ENCODE results near the gene RAB4A. TPM values are rescaled to one million over a fixed set of nuclear protein-coding genes. Genes with fewer than 3 reads are reported as not detected.
A peak's percentile ranks its signal among the peaks of the same experiment; 100 is the strongest.

Gene RAB4A
- total and polyA plus RNA-seq, 2 of the 13 experiments (the other 11 are each of a cell fraction or from before 2014, with no cell fraction given): 56.0 to 80.1 TPM

- TF ChIP-seq PLSCR1 (CRISPR knock-in tag; IDR thresholded peaks at IDR 0.05; ENCODE audit: borderline replicate concordance): no peak
- TF ChIP-seq ZNF670 (CRISPR knock-in tag; IDR thresholded peaks at IDR 0.05; ENCODE audit: borderline replicate concordance): no peak
- TF ChIP-seq NFRKB (IDR thresholded peaks at IDR 0.05): no peak
- TF ChIP-seq NCOA1 (CRISPR knock-in tag; IDR thresholded peaks at IDR 0.05): no peak
- no peak for TF ChIP-seq ZNF557 (CRISPR knock-in tag; IDR thresholded peaks at IDR 0.05)
- peak; percentile 63 for TF ChIP-seq TBX3 (IDR thresholded peaks at IDR 0.05; ENCODE audit: borderline replicate concordance)
- TF ChIP-seq HOMEZ (CRISPR knock-in tag; IDR thresholded peaks at IDR 0.05; ENCODE audit: low read depth): peak; percentile 61; the same call in 1 of the 2 replicates
- no peak for TF ChIP-seq ZNF703 (CRISPR knock-in tag; IDR thresholded peaks at IDR 0.05; ENCODE audit: borderline replicate concordance)
- no peak for TF ChIP-seq ARHGAP35 (CRISPR knock-in tag; IDR thresholded peaks at IDR 0.05; ENCODE audit: borderline replicate concordance)
- peak; percentile 95 for TF ChIP-seq HNF4A (CRISPR knock-in tag; IDR thresholded peaks at IDR 0.05)
- no peak for TF ChIP-seq SP5 (CRISPR knock-in tag; IDR thresholded peaks at IDR 0.05; ENCODE audit: borderline replicate concordance, low read depth)
- no peak for TF ChIP-seq GTF3A (CRISPR knock-in tag; conservative IDR thresholded peaks at IDR 0.05)
- no peak for TF ChIP-seq ZBTB20 (CRISPR knock-in tag; IDR thresholded peaks at IDR 0.05; ENCODE audit: borderline replicate concordance, low read depth)
- no peak for TF ChIP-seq BRCA1 (CRISPR knock-in tag; IDR thresholded peaks at IDR 0.05)
- TF ChIP-seq ZSCAN22 (CRISPR knock-in tag; IDR thresholded peaks at IDR 0.05): no peak
- peak; percentile 91 for TF ChIP-seq RFX3 (CRISPR knock-in tag; IDR thresholded peaks at IDR 0.05)
- no peak for TF ChIP-seq PTBP1 (IDR thresholded peaks at IDR 0.05; ENCODE audit: low read depth, low read length, poor library complexity, severe bottlenecking)
- TF ChIP-seq HOXA9 (CRISPR knock-in tag; IDR thresholded peaks at IDR 0.05; ENCODE audit: borderline replicate concordance): no peak
- TF ChIP-seq HIVEP1 (CRISPR knock-in tag; IDR thresholded peaks at IDR 0.05): no peak
- no peak for TF ChIP-seq ZNF576 (CRISPR knock-in tag; IDR thresholded peaks at IDR 0.05)
- peak; percentile 94 for TF ChIP-seq ASH2L (IDR thresholded peaks at IDR 0.05; ENCODE audit: insufficient read length, low read depth, low read length)
- no peak for TF ChIP-seq SSRP1 (CRISPR knock-in tag; IDR thresholded peaks at IDR 0.05)
- no peak for TF ChIP-seq GLMP (CRISPR knock-in tag; IDR thresholded peaks at IDR 0.05; ENCODE audit: borderline replicate concordance)
- no peak for TF ChIP-seq ISX (CRISPR knock-in tag; conservative IDR thresholded peaks at IDR 0.05)
- TF ChIP-seq FOSL1 (CRISPR knock-in tag; IDR thresholded peaks at IDR 0.05; ENCODE audit: borderline replicate concordance): no peak
- peak in 1 of 2 experiments; percentile 53; a peak in 2 of 4 replicates for TF ChIP-seq NR2F1 (CRISPR knock-in tag; IDR thresholded peaks at IDR 0.05)
- TF ChIP-seq IRF2 (CRISPR knock-in tag; IDR thresholded peaks at IDR 0.05): 0 out of 2 replicates have a peak, but pooled peaks have one; percentile 48
- TF ChIP-seq DBP (CRISPR knock-in tag; IDR thresholded peaks at IDR 0.05; ENCODE audit: not compliant biosample characterization): no peak
Measured at GRCh38 chr1:229298887-229299503, 28.1 kb downstream of the RAB4A start (continued).

Measured in HepG2 (cell line).